HG03039 (cell line): ENCODE results near the gene BRSK2.

Experiments
- ATAC-seq: cut with Tn5 transposase; IDR thresholded peaks from one replicate; pipeline ENCODE4 v1.9.1; 2021; ENCODE audit warnings: mild to moderate bottlenecking, moderate library complexity; ENCODE audit not compliant: unreplicated experiment

The BRSK2 gene

GRCh38 chr11:1461826-1462697, 72.3 kb downstream of the BRSK2 start:
- ATAC-seq = no peak

- no peak for ATAC-seq
These were observed 72.9 kb downstream of the BRSK2 start for GRCh38 chr11:1462698-1462975.

GRCh38 chr11:1463056-1463455, 73.3 kb downstream of the BRSK2 start:
- ATAC-seq = no peak

- no peak for ATAC-seq
These were observed 77.0 kb downstream of the BRSK2 start for GRCh38 chr11:1466784-1467183.

GRCh38 chr11:1467270-1467669, 77.5 kb downstream of the BRSK2 start:
- ATAC-seq = no peak

GRCh38 chr11:1468002-1468401, 78.3 kb downstream of the BRSK2 start:
- ATAC-seq = no peak

GRCh38 chr11:1468473-1469066, 78.8 kb downstream of the BRSK2 start:
- ATAC-seq = no peak

- no peak for ATAC-seq
These were observed 79.7 kb downstream of the BRSK2 start for GRCh38 chr11:1469287-1469910.

- ATAC-seq = no peak
These were observed 80.4 kb downstream of the BRSK2 start for GRCh38 chr11:1469911-1470680.

- ATAC-seq = no peak
These were observed 81.2 kb downstream of the BRSK2 start for GRCh38 chr11:1470681-1471611.

GRCh38 chr11:1471736-1472135, 82.0 kb downstream of the BRSK2 start:
- no peak for ATAC-seq

GRCh38 chr11:1472180-1473005, 82.7 kb downstream of the BRSK2 start:
- ATAC-seq = no peak

GRCh38 chr11:1473011-1473628, 83.4 kb downstream of the BRSK2 start:
- ATAC-seq = no peak

GRCh38 chr11:1473786-1474185, 84.1 kb downstream of the BRSK2 start:
- ATAC-seq = no peak

GRCh38 chr11:1475841-1476240, 86.1 kb downstream of the BRSK2 start:
- ATAC-seq = no peak

GRCh38 chr11:1476940-1477736, 87.4 kb downstream of the BRSK2 start:
- no peak for ATAC-seq

- no peak for ATAC-seq
These were observed 88.3 kb downstream of the BRSK2 start for GRCh38 chr11:1478011-1478410.

GRCh38 chr11:1478544-1478943, 88.8 kb downstream of the BRSK2 start:
- no peak for ATAC-seq
